HEK293 (cell line): ENCODE measurements around the gene GSTP1.

Experiments
- CTCF ChIA-PET: fragments of 350-600 bp; formaldehyde crosslinking; extraction: SDS; loops from one replicate; lab custom pipeline; 2021; ENCODE audit warnings: antibody characterized with exemption; lab: Yijun Ruan, JAX
- POLR2A ChIA-PET: fragments of 300-600 bp; formaldehyde crosslinking; extraction: SDS; loops from one replicate; lab custom pipeline; 2020; ENCODE audit warnings: antibody characterized with exemption, inconsistent platforms; lab: Yijun Ruan, JAX
- H3K27ac ChIP-seq: fragments of 200-500 bp; sonication (Bioruptor generic); 2 replicates; pipeline ENCODE4 v1.5.1; 2014; ENCODE audit warnings: low read depth, low read length, control low read depth, inconsistent platforms; ENCODE audit errors: extremely low read depth
- H3K36me3 ChIP-seq, 2 experiments: fragments of 200-500 bp in 1 of 2; sonication (Bioruptor generic) in 1 of 2; 1 replicate in 1 of 2; 2 replicates in 1 of 2; pipeline ENCODE4 v1.5.1; 2014 to 2017; ENCODE audit warnings: inconsistent platforms in 2 of 2, low read length in 2 of 2; ENCODE audit not compliant: control insufficient read depth in 2 of 2, insufficient read depth in 1 of 2
- H3K4me1 ChIP-seq: fragments of 200-500 bp; sonication (Bioruptor generic); 2 replicates; pipeline ENCODE4 v1.5.1; 2014; ENCODE audit warnings: mild to moderate bottlenecking, low read length, inconsistent platforms; ENCODE audit not compliant: control insufficient read depth, insufficient read depth
- H3K4me3 ChIP-seq: 2 replicates; pipeline ENCODE4 v1.5.1; 2011; ENCODE audit warnings: low read depth, mild to moderate bottlenecking, control low read depth, low read length, moderate library complexity
- H3K9me3 ChIP-seq: fragments of 200-500 bp; sonication (Bioruptor generic); 2 replicates; pipeline ENCODE4 v1.5.1; 2014; ENCODE audit warnings: low read depth, low read length, inconsistent platforms; ENCODE audit not compliant: control insufficient read depth, insufficient read depth
- BCL11A ChIP-seq: fragments of 450-650 bp; formaldehyde crosslinking; IDR thresholded peaks from 2 replicates; pipeline ENCODE4 v1.5.1; 2016; ENCODE audit warnings: low read depth, missing biosample characterization, missing genetic modification characterization
- CTCF ChIP-seq: fragments of 450-650 bp; formaldehyde crosslinking; IDR thresholded peaks from 2 replicates; pipeline ENCODE4 v1.5.1; 2016; ENCODE audit warnings: missing biosample characterization, missing genetic modification characterization
- HOXD13 ChIP-seq: sonication (generic); formaldehyde crosslinking; IDR thresholded peaks from 2 replicates; pipeline ENCODE4 v1.8.0; 2022; ENCODE audit warnings: missing genetic modification reagents, borderline replicate concordance
- KLF1 ChIP-seq: fragments of 450-650 bp; formaldehyde crosslinking; IDR thresholded peaks from 2 replicates; pipeline ENCODE4 v1.5.1; 2016; ENCODE audit warnings: missing biosample characterization, missing genetic modification characterization
- KLF17 ChIP-seq: fragments of 450-650 bp; formaldehyde crosslinking; IDR thresholded peaks from 2 replicates; pipeline ENCODE4 v1.5.1; 2016; ENCODE audit warnings: missing biosample characterization, missing genetic modification characterization
- MZF1 ChIP-seq: fragments of 450-650 bp; formaldehyde crosslinking; IDR thresholded peaks from 2 replicates; pipeline ENCODE4 v1.5.1; 2017; ENCODE audit warnings: missing biosample characterization, missing genetic modification characterization, borderline replicate concordance
- OVOL3 ChIP-seq: fragments of 450-650 bp; formaldehyde crosslinking; IDR thresholded peaks from 2 replicates; pipeline ENCODE4 v1.5.1; 2016; ENCODE audit warnings: missing biosample characterization, missing genetic modification characterization
- SP7 ChIP-seq: fragments of 450-650 bp; formaldehyde crosslinking; IDR thresholded peaks from 2 replicates; pipeline ENCODE4 v1.5.1; 2016; ENCODE audit warnings: missing biosample characterization, missing genetic modification characterization
- ZBTB10 ChIP-seq: fragments of 450-650 bp; formaldehyde crosslinking; IDR thresholded peaks from 2 replicates; pipeline ENCODE4 v1.5.1; 2016; ENCODE audit warnings: missing biosample characterization, missing genetic modification characterization
- ZBTB48 ChIP-seq: fragments of 450-650 bp; formaldehyde crosslinking; IDR thresholded peaks from 2 replicates; pipeline ENCODE4 v1.5.1; 2016; ENCODE audit warnings: missing biosample characterization, missing genetic modification characterization
- ZBTB8A ChIP-seq: fragments of 450-650 bp; formaldehyde crosslinking; IDR thresholded peaks from 2 replicates; pipeline ENCODE4 v1.5.1; 2016; ENCODE audit warnings: missing biosample characterization, missing genetic modification characterization
- ZFP3 ChIP-seq: fragments of 450-650 bp; formaldehyde crosslinking; IDR thresholded peaks from 2 replicates; pipeline ENCODE4 v1.5.1; 2016; ENCODE audit warnings: low read depth, missing biosample characterization, missing genetic modification characterization
- ZIC2 ChIP-seq: fragments of 450-650 bp; formaldehyde crosslinking; IDR thresholded peaks from 2 replicates; pipeline ENCODE4 v1.5.1; 2016; ENCODE audit warnings: missing biosample characterization, missing genetic modification characterization
- ZNF10 ChIP-seq: fragments of 450-650 bp; formaldehyde crosslinking; IDR thresholded peaks from 2 replicates; pipeline ENCODE4 v1.5.1; 2017; ENCODE audit warnings: missing biosample characterization, missing genetic modification characterization
- ZNF155 ChIP-seq: fragments of 450-650 bp; formaldehyde crosslinking; IDR thresholded peaks from 2 replicates; pipeline ENCODE4 v1.5.1; 2016; ENCODE audit warnings: missing biosample characterization, missing genetic modification characterization
- ZNF174 ChIP-seq: fragments of 450-650 bp; formaldehyde crosslinking; IDR thresholded peaks from 2 replicates; pipeline ENCODE4 v1.5.0; 2017; ENCODE audit warnings: missing biosample characterization, mild to moderate bottlenecking, missing genetic modification characterization
- ZNF202 ChIP-seq: fragments of 450-650 bp; formaldehyde crosslinking; IDR thresholded peaks from 2 replicates; pipeline ENCODE4 v1.5.1; 2016; ENCODE audit warnings: missing biosample characterization, missing genetic modification characterization, borderline replicate concordance
- ZNF248 ChIP-seq: fragments of 450-650 bp; formaldehyde crosslinking; IDR thresholded peaks from 2 replicates; pipeline ENCODE4 v1.5.1; 2017; ENCODE audit warnings: missing biosample characterization, missing genetic modification characterization
- ZNF266 ChIP-seq: fragments of 450-650 bp; formaldehyde crosslinking; IDR thresholded peaks from 2 replicates; pipeline ENCODE4 v1.5.1; 2016; ENCODE audit warnings: missing biosample characterization, missing genetic modification characterization, low read depth
- ZNF366 ChIP-seq: fragments of 450-650 bp; formaldehyde crosslinking; conservative IDR thresholded peaks from 2 replicates; pipeline ENCODE4 v1.5.1; 2016; ENCODE audit warnings: missing biosample characterization, missing genetic modification characterization
- ZNF37A ChIP-seq: fragments of 450-650 bp; IDR thresholded peaks from 2 replicates; pipeline ENCODE4 v1.5.1; 2018; ENCODE audit warnings: missing biosample characterization, missing genetic modification characterization
- ZNF394 ChIP-seq: fragments of 450-650 bp; formaldehyde crosslinking; IDR thresholded peaks from 2 replicates; pipeline ENCODE4 v1.5.1; 2016; ENCODE audit warnings: missing biosample characterization, missing genetic modification characterization, mild to moderate bottlenecking, moderate library complexity, borderline replicate concordance
- ZNF473 ChIP-seq: fragments of 450-650 bp; formaldehyde crosslinking; IDR thresholded peaks from 2 replicates; pipeline ENCODE4 v1.5.1; 2017; ENCODE audit warnings: missing biosample characterization, missing genetic modification characterization
- ZNF513 ChIP-seq: fragments of 450-650 bp; IDR thresholded peaks from 2 replicates; pipeline ENCODE4 v1.5.1; 2018; ENCODE audit warnings: missing biosample characterization, missing genetic modification characterization
- ZNF654 ChIP-seq: fragments of 450-650 bp; formaldehyde crosslinking; IDR thresholded peaks from 2 replicates; pipeline ENCODE4 v1.5.1; 2016; ENCODE audit warnings: low read depth, missing biosample characterization, missing genetic modification characterization
- ZNF791 ChIP-seq: fragments of 450-650 bp; formaldehyde crosslinking; IDR thresholded peaks from 2 replicates; pipeline ENCODE4 v1.5.1; 2016; ENCODE audit warnings: missing biosample characterization, missing genetic modification characterization
- ZSCAN23 ChIP-seq: fragments of 450-650 bp; formaldehyde crosslinking; IDR thresholded peaks from 2 replicates; pipeline ENCODE4 v1.5.1; 2016; ENCODE audit warnings: missing biosample characterization, missing genetic modification characterization
- ZSCAN30 ChIP-seq: fragments of 450-650 bp; IDR thresholded peaks from 2 replicates; pipeline ENCODE4 v1.5.1; 2018; ENCODE audit warnings: missing biosample characterization, mild to moderate bottlenecking, missing genetic modification characterization, moderate library complexity
- ZSCAN4 ChIP-seq: fragments of 450-650 bp; formaldehyde crosslinking; IDR thresholded peaks from 2 replicates; pipeline ENCODE4 v1.5.1; 2017; ENCODE audit warnings: missing biosample characterization, missing genetic modification characterization

GSTP1 gene

GRCh38 chr11:67538306-67538705, 45.3 kb upstream of the GSTP1 start:
- H3K9me3 ChIP-seq = no peaks in the 10 kb centered on the region
- ChIA-PET POLR2A (no interaction called here), CTCF (interaction anchor here (0.6 to 1.5 kb wide), 4 partner anchors 34 to 1042 kb away, joined by 3 to 6 read pairs (median 4); partner anchors contain the start of gene NUDT8)
- no peak overlapping the region for H3K4me3 ChIP-seq
- no peak overlapping the region for H3K27ac ChIP-seq
- TF ChIP-seq ZSCAN23 (tag by site-specific recombination) (no peak), ZSCAN30 (tag by site-specific recombination) (no peak), ZNF155 (tag by site-specific recombination) (no peak), KLF17 (tag by site-specific recombination) (no peak), ZNF266 (tag by site-specific recombination) (no peak), ZBTB8A (no peak), MZF1 (tag by site-specific recombination) (no peak), ZNF202 (tag by site-specific recombination) (no peak), ZNF394 (tag by site-specific recombination) (no peak), CTCF (tag by site-specific recombination) (no peak), ZNF248 (tag by site-specific recombination) (no peak), ZNF174 (tag by site-specific recombination) (no peak), ZNF10 (tag by site-specific recombination) (no peak), ZNF366 (tag by site-specific recombination) (no peak), ZFP3 (tag by site-specific recombination) (no peak)
- H3K4me1 ChIP-seq = no peaks in the 10 kb centered on the region
- H3K36me3 ChIP-seq = no peaks in the 10 kb centered on the region

- Histone ChIP-seq H3K36me3 (no peaks in the 10 kb centered on the region), H3K4me1 (no peaks in the 10 kb centered on the region), H3K4me3 (no peak overlapping the region), H3K27ac (no peak overlapping the region), H3K9me3 (no peaks in the 10 kb centered on the region)
- ChIA-PET CTCF (interaction anchor here (0.8 kb wide), 1 partner anchor 45 kb away, joined by 4 read pairs; no protein-coding TSS in a partner anchor), POLR2A (no interaction called here)
- TF ChIP-seq BCL11A (tag by site-specific recombination) (no peak), ZIC2 (tag by site-specific recombination) (no peak), KLF1 (tag by site-specific recombination) (no peak), OVOL3 (tag by site-specific recombination) (no peak), ZNF513 (tag by site-specific recombination) (no peak), SP7 (tag by site-specific recombination) (no peak), ZNF654 (tag by site-specific recombination) (no peak), ZNF37A (tag by site-specific recombination) (no peak), HOXD13 (no peak), ZNF473 (no peak), ZSCAN4 (no peak), ZNF791 (tag by site-specific recombination) (no peak), ZBTB10 (tag by site-specific recombination) (no peak), ZBTB48 (tag by site-specific recombination) (no peak)
Observed at GRCh38 chr11:67538823-67539505, 44.6 kb upstream of the GSTP1 start.
